ENCODE measurements around the gene KNTC1. TPM values are rescaled to one million over a fixed set of nuclear protein-coding genes. Genes with fewer than 3 reads are reported as not detected.

Gene KNTC1
- total and polyA plus RNA-seq, 2 of the 8 experiments (the other 6 are each of a cell fraction or from before 2014, with no cell fraction given) = 52.7 to 80.2 TPM

DNA sequence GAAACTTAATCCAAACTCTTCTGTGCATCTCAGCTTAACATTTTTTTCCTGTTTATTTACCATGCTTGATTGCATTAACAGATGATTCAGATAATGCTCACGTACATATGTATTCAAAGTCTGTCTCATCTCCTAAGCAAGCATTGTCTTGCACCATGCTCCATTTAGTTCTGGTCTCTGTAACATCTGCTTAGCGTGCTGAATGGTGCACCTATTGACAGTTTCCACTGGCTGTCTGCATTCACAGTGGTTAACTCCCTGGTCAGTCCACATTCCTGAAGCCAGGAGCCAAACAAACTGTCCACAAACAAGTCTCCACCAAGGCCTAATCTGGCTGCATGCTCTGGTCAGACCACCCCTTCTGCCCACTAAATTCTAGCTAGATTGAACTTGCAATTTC is 83.9 kb downstream of the KNTC1 start:
- no peak overlapping the region for H3K14ac ChIP-seq (ENCODE audit: insufficient read length)
- no peak overlapping the region for H3K4ac ChIP-seq (replicated peaks; ENCODE audit: insufficient read length, low read depth, low read length)
- H4K5ac ChIP-seq (ENCODE audit: insufficient read length, low read depth, low read length) = no peak overlapping the region
- no peak overlapping the region for H3K18ac ChIP-seq (ENCODE audit: extremely low read depth, low read length)
- H2BK15ac ChIP-seq (ENCODE audit: low read length) = no peak overlapping the region
- H3K9me3 ChIP-seq (ENCODE audit: insufficient read depth in 2 of 2, low read depth in 1 of 2, low read length in 1 of 2) = no peaks in the 10 kb centered on the region
- H3K9ac ChIP-seq (replicated peaks in 1 of 4; ENCODE audit: extremely low read depth in 1 of 4, low read depth in 3 of 4, low read length in 3 of 4) = no peak overlapping the region
- no peak for FAIRE-seq
- POLR2A ChIA-PET (ENCODE audit: partially characterized antibody) = interaction anchor here (1.0 kb wide), 1 partner anchor 63 kb away, joined by 3 read pairs; no protein-coding TSS in a partner anchor
- no peaks in the 10 kb centered on the region for H3K27me3 ChIP-seq (replicated peaks in 1 of 4; ENCODE audit: control insufficient read depth in 3 of 4, extremely low read depth in 1 of 4, insufficient read depth in 3 of 4, low read length in 3 of 4)
- H3K79me1 ChIP-seq (ENCODE audit: low read depth, low read length) = no peaks in the 10 kb centered on the region
- peaks cover 16 to 70% (median 57%) of the 10 kb centered on the region in 4 experiments; a peak in 7 of 8 replicates for H3K36me3 ChIP-seq (ENCODE audit: control insufficient read depth in 2 of 4, insufficient read depth in 4 of 4, low read length in 3 of 4)
- 85% methylated on average over 2 of the region's 2 CpGs; no CpG with 5 or more reads in 1 of the 2 experiments for WGBS, 2 experiments (ENCODE audit: extremely low coverage in 1 of 2, insufficient coverage in 1 of 2, insufficient read length in 1 of 2, insufficient replicate concordance in 2 of 2, low coverage in 1 of 2, low lambda C conversion rate in 2 of 2, missing lambda C conversion rate in 1 of 2)
- H2BK20ac ChIP-seq (ENCODE audit: low read length) = no peak overlapping the region
- DNase-seq (ENCODE audit: low read depth in 1 of 2, low spot score in 2 of 2) = no peak
- no peaks in the 10 kb centered on the region for H3K23me2 ChIP-seq (ENCODE audit: low read depth, low read length)
- no peak overlapping the region for H2BK12ac ChIP-seq (ENCODE audit: low read depth, low read length)
- H2BK120ac ChIP-seq (replicated peaks; ENCODE audit: low read depth, low read length) = no peak overlapping the region
- no peaks in the 10 kb centered on the region for H3K79me2 ChIP-seq (ENCODE audit: control insufficient read depth in 1 of 2, insufficient read depth in 2 of 2, low read length in 2 of 2)
- H4K8ac ChIP-seq (ENCODE audit: extremely low read depth, insufficient read depth, low read length) = no peak overlapping the region
- H4K20me1 ChIP-seq (replicated peaks in 1 of 2; ENCODE audit: control insufficient read depth in 1 of 2, insufficient read depth in 2 of 2, low read length in 2 of 2) = peaks cover 0 to 2% of the 10 kb centered on the region in 2 experiments
- no peak overlapping the region for H3K23ac ChIP-seq (ENCODE audit: insufficient read length)
- H3K4me2 ChIP-seq (ENCODE audit: insufficient read depth in 1 of 2, low read depth in 2 of 2, low read length in 2 of 2) = no peak overlapping the region
- CTCF ChIA-PET (ENCODE audit: partially characterized antibody) = no interaction called here
- H2AFZ ChIP-seq (ENCODE audit: low read length) = no peak overlapping the region
- H3K27ac ChIP-seq (ENCODE audit: low read depth, low read length) = no peak overlapping the region
- no peak overlapping the region for H2AK5ac ChIP-seq (ENCODE audit: low read depth, low read length)
- H3K56ac ChIP-seq (replicated peaks; ENCODE audit: insufficient read length, low read depth, low read length) = no peak overlapping the region
- H2BK5ac ChIP-seq (ENCODE audit: low read depth, low read length) = no peak overlapping the region
- no peak overlapping the region for H3K4me3 ChIP-seq (ENCODE audit: extremely low read depth in 1 of 4, insufficient read depth in 2 of 4, low read depth in 3 of 4, low read length in 4 of 4)
- no peaks in the 10 kb centered on the region for H3K4me1 ChIP-seq (replicated peaks in 1 of 4; ENCODE audit: control insufficient read depth in 3 of 4, insufficient read depth in 4 of 4, low read length in 3 of 4)
- no peak overlapping the region for H4K91ac ChIP-seq (replicated peaks; ENCODE audit: insufficient read length, low read length)
- TF ChIP-seq, protein P1, sequence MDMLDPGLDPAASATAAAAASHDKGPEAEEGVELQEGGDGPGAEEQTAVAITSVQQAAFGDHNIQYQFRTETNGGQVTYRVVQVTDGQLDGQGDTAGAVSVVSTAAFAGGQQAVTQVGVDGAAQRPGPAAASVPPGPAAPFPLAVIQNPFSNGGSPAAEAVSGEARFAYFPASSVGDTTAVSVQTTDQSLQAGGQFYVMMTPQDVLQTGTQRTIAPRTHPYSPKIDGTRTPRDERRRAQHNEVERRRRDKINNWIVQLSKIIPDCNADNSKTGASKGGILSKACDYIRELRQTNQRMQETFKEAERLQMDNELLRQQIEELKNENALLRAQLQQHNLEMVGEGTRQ (IDR thresholded peaks at IDR 0.05; ENCODE audit: low read length) = no peak
- TF ChIP-seq CTBP2 (IDR thresholded peaks at IDR 0.05; ENCODE audit: borderline replicate concordance, insufficient read depth, insufficient read length, low read length) = no peak
- no peak for TF ChIP-seq MAFK (IDR thresholded peaks at IDR 0.05; ENCODE audit: low read depth, low read length)
- TF ChIP-seq SP2 (IDR thresholded peaks at IDR 0.05; ENCODE audit: low read length) = no peak
- no peak for TF ChIP-seq RXRA (IDR thresholded peaks at IDR 0.05; ENCODE audit: insufficient read depth, low read depth, low read length)
- TF ChIP-seq EZH2 (IDR thresholded peaks at IDR 0.05; ENCODE audit: low read depth, low read length, severe bottlenecking) = no peak
- TF ChIP-seq, protein P2, sequence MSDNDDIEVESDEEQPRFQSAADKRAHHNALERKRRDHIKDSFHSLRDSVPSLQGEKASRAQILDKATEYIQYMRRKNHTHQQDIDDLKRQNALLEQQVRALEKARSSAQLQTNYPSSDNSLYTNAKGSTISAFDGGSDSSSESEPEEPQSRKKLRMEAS (IDR thresholded peaks at IDR 0.05) = no peak
- no peak for TF ChIP-seq SIX5 (IDR thresholded peaks at IDR 0.05; ENCODE audit: low read depth, low read length)
- no peak for TF ChIP-seq ASH2L (IDR thresholded peaks at IDR 0.05; ENCODE audit: low read length)
- TF ChIP-seq EP300 (IDR thresholded peaks at IDR 0.05; ENCODE audit: borderline replicate concordance in 1 of 2, low read depth in 2 of 2, low read length in 2 of 2) = no peak
- TF ChIP-seq TCF12 (IDR thresholded peaks at IDR 0.05; ENCODE audit: low read depth, low read length) = no peak
- no peak for TF ChIP-seq HDAC2 (IDR thresholded peaks at IDR 0.05; ENCODE audit: borderline replicate concordance in 1 of 2, low read depth in 2 of 2, low read length in 2 of 2)
- TF ChIP-seq CHD2 (IDR thresholded peaks at IDR 0.05; ENCODE audit: low read length) = no peak
